ENCODE results near the gene MAB21L4.

Gene MAB21L4

DNA sequence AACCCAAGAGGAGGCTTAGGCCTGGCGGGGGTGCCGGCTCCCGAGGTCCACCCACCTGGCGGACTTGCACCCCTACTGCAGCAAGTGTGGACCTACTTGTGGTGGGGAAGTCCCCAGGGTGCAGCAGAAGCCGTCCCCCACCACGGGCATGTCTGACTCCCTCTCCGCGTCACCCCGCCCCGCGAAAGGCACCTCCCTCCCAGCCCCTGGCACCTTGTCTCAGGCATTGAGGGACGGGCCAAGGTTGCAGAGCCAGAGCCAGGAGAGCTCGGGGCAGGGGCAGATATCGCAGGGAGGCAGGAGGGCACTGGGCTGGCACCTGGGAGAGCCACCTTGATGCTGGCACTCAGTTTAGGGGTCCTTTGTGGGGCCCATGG is 29.2 kb upstream of the MAB21L4 start:
- DNase-seq (ENCODE audit: low spot score) = no peak

DNA sequence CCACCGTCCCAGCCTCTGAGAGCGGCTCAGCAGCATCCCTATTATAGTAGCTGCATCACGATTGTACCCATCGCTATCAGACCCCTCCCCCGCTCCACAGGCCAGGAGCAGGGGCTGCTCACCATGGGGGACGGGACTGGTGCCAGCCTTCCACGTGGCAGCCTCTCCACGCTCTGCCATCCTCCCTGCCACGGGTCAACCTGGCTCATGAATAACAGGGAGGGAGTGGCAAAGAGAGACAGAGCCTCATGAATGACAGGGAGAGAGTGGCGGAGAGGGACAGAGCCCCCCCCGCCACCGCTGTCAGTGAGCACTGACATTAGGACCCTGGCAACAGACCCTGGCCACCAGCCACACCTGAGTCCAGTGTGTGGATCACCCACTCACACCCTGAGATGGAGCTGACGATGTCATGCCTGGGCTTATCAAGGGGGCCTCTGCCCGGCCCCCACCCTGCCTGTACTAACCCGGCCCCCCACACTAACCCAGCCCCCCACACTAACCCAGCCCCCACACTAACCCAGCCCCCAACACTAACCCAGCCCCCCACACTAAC is 27.1 kb upstream of the MAB21L4 start:
- peak; percentile 32 for DNase-seq (ENCODE audit: low spot score)

DNA sequence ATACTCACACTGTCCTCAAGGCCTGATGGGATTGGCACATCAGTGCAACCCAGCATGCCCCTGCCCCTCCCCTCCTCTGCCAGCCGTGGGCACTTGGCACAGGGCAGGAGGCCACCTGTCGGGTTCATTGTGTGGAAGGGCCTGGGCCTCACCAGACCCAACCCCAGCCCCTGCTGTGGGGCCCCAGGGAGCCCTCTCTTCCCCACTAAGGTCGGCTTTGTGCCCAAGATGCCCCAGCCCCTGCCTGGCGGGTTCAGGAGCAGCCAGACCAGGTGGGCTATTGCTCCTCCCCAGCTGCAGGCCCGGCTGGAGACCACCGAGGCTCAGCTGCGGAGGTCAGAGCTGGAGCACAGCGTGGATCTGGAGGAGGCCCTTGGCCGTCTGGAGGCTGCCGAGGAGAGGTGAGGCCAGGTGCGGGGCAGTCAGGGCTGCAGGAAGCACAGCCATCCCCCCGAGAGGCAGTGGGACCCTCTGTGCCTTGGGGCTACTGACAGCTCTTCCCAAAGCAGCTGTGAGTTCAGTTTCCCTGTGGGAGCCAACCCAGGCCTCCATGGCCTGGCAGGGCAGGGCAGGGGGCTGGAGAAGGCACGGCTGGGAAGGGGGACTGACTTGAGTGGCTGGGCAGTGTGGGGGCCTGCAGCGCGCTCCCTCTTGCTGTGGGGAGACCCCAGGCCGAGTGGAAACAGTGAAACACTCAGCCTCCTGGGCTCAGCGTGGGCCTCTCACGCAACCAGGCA is 26.5 kb upstream of the MAB21L4 start:
- no peak for DNase-seq (ENCODE audit: low spot score)

DNA sequence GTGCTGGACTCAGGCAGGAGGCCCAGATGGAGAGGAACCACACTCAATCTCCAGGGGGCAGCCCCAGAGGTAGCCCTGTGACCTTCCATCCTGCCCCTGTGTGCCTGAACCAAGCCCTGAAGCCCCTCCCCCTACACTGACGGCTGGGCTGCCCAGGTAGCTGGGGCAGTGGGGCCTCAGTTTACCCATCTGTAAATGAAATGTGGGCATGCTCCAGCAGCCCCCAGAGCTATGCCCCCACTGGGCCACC is 26.0 kb upstream of the MAB21L4 start:
- DNase-seq (ENCODE audit: low spot score) = no peak

DNA sequence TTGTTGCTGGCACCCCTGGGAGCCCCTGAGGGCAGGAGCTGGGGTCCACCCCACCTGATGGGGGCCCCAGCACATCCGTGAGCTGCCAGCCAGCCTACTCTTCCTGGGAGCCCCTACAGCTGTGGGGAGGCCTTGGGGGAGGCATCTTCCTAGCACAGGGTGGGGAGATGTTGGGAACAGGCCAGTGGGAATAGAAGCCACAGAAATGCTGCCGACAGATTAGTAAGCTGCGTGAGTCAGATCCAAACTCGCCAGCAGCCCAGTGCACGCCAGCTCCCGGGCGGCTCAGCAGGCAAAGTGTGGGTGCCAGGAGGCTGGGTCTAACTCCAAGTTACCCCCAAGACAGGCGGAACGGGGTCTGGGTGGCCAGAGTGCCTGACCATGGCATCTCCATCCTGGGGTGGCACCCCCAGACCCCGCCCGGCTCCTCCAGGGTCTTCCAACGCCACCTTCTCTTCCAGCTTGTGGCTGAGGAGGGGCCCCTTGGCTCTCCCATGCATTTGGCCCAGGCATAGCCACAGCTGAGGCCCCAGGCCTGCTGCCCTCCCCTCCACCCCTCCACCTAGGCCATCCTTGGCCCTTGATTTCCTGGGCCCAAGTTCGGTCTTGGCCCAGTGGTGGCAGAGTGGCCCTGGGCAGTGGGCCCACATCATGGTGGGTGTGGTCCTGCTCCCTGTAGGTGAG is 25.5 kb upstream of the MAB21L4 start:
- no peak for DNase-seq (ENCODE audit: low spot score)

DNA sequence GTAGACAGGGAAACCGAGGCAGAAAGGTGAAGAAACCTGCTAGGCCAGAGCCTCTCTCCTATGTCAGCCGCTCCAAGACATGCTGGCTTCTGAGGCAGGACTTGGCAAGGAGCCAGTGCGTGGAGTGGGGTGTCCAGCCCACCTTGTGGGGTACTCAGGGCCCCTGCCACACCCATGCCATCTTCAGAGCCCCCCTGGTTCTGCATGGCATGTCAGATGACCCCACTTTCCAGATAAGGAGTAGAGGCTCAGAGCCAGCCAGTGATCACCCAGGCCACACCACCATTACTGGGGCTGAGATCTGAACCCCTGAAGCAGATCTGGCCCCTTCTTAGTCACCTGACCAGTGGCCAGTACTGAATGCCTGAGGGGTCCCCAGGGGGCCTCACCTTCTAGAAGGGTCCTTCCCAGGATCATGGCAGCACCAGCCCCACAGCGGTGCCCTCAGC is 24.9 kb upstream of the MAB21L4 start:
- DNase-seq (ENCODE audit: low spot score) = no peak

DNA sequence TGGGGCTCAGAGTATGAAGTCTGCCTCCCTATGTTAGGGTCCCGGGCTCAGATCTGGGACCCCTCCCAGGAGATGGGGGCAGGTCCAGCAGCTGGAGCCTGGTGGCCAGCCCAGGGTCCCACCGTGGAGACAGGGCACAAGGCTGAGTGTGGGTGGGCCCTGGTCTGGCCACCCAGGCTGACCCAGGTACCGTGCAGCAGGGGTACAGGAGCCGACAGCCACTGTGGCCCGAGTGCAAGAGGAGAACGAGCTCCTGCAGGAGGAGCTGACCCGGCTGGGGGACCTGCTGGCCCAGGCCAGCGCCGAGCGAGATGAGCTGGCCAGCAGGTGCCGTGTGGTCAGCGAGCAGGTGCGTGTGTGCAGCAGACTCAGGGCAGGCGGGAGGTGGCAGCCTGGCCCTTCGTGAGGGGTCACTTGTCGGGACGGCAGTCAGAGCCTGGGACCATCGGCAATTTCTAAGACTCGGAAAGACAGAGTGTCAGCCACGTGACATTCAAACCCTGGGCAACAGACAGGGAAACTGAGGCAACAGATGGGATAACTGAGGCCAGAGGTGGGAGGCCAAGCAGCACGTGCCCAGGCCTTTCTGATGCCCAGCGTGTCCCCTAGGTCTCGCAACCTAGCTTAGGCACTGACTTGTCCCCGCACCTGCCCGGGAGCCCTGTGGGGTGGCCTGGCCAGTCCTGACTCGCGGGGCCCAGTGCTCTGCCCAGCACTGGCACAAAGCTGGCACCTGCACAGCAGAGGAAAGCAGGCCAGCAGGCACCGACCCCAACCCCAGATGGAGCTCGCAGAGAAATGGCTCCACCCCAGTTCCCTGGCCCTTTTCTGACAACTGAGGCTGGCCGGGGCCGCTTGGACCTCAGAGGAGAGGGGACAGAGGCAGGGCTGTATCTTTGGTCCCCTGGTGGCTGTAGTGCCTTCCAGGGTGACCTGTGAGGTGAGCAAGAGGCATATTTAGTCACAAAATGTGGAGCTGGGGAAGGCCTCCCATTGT is 24.1 kb upstream of the MAB21L4 start:
- DNase-seq (ENCODE audit: low spot score) = no peak

DNA sequence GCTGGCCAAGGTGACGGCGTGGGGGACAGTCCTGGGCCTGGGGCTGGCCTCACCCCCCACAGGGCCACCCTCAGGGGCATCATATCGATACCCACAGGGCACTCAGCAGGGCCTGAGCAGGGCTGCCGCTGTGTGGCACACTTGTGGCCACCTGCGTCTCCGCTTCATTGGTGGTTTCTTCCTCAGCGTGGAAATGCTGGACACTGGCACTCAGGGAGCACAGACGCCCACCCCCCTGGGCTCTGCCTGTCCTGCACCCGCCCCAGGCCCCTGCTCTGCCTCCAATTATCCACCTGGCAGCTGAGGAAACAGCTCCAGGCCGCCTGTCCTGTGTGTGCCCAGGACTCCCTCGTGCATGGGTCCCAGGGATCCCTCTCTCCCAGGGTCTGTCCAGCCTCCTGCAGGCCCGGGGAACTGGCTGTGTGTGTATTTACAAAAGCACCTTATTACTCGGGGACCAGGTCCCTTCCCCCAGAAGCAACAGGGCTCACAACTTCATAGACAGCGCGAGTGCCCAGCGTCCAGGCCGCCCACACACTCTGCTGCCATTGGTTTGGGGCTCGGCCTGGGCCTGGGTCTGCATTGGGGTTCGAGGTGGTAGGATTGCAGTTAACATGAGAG is 23.3 kb upstream of the MAB21L4 start:
- DNase-seq (ENCODE audit: low spot score) = no peak

DNA sequence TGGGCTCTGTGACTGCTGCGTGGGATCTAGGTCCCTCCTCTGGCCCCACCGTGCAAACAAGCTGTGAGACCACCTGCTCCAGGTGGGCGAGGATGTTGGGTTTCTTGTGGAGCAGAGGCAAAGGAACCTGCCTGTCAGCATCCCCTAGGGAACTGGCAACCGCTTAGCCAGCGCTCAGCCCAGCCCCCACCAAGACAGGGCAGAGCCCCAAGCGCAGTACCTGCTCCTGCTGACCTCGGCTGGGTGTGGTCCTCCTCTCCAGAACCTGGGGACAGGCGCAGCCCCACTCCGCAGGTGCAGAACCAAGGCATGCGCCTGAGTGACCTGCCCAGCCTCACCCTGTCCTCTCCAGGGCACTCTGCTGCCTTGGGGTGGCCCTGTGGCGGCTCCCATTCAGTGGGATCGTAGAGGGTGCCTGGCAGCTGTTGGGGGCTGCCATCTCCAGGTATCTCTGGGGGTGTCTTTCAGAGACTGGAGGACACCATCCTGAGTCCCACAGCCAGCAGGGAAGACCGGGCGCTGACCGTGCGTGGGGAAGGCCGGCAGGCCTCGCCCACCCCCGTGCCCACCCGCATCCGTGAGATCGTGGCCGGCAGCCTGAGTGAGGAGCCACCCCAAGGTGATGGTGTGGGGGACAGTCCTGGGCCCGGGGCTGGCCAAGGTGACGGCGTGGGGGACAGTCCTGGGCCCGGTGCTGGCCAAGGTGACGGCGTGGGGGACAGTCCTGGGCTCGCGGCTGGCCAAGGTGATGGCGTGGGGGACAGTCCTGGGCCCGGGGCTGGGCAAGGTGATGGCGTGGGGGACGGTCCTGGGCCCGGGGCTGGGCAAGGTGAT is 22.5 kb upstream of the MAB21L4 start:
- no peak for DNase-seq (ENCODE audit: low spot score)

DNA sequence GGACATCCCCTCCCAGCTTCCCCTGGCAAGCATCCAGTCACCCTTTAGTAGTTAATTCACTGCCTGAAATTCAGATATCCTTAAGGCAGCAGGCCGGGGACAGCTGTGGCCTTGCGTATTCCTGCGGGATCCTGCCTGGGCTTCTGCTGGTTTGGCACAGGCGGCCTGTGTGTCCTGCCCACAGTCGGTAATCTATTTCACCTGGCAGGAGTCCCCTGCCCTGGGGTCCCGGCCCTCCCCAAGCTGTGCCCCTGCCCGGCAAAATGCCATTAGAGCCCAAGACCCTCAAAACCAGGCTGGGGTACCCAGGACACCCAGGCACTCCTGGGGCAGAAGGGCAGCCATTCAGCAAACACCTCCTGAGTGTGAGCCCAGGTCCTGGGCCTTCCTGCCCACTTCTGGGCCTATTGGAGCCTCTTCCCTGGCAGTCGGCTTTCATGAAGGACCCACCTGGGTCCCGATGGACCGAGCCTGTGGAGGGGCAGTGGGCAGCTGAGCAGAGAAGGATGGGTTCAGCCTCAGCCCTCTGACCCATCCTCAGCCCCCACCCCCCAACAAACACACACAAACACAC is 21.8 kb upstream of the MAB21L4 start:
- DNase-seq (ENCODE audit: low spot score) = no peak

DNA sequence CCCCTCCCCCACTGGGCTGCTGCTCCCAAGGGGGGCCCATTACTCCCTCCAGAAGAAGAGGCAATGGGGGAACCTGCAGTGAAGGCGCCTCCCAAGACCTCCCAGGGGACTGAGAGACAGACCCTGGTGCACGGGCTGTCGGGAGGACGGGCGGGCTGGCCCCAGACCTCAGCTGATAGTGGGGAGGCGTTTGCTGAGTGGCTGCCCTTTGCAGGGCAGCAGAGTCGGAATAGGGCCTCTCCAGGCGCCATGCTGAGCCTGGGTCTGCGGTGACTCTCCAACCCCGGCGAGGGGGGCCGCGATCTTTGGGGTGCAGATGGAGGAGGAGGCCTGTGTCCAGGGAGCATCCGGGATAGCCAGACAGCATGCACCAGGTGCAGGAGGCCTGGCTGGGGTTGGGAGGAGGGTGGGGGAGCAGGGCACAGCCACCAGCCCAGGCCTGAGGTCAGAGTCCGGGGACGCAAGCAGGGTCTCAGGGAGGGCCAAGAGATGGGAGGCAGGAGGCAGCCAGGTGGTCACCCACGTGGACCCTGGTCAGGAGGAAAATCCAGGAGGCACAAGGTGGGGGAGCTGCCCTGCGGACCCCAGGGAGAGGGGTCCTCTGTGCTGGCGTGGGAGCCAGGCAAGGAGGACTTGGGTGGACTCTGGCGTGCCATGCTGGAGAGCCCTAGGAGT is 21.2 kb upstream of the MAB21L4 start:
- DNase-seq (ENCODE audit: low spot score) = no peak

DNA sequence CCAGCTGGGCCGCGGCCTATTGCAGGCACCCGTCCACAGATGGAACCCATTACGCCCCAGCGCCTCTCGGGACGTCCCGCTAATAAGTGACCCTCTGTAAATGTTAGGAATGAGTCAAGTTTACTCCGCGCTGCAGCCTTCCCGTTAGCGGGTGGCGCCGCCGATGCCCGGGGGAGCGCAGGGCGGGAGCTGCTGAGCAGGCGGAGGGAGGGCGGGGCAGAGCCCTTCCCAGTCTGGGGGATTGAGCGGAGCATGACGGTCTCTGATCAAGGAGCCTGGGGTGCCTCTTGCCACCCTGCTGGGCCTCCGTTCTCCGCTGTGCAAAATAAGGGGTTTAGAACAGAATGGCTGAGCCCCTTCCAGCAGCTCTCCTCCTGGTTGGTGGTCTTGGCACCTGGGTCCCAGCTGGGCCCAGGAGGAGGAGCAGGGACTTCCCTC is 20.6 kb upstream of the MAB21L4 start:
- no peak for DNase-seq (ENCODE audit: low spot score)

DNA sequence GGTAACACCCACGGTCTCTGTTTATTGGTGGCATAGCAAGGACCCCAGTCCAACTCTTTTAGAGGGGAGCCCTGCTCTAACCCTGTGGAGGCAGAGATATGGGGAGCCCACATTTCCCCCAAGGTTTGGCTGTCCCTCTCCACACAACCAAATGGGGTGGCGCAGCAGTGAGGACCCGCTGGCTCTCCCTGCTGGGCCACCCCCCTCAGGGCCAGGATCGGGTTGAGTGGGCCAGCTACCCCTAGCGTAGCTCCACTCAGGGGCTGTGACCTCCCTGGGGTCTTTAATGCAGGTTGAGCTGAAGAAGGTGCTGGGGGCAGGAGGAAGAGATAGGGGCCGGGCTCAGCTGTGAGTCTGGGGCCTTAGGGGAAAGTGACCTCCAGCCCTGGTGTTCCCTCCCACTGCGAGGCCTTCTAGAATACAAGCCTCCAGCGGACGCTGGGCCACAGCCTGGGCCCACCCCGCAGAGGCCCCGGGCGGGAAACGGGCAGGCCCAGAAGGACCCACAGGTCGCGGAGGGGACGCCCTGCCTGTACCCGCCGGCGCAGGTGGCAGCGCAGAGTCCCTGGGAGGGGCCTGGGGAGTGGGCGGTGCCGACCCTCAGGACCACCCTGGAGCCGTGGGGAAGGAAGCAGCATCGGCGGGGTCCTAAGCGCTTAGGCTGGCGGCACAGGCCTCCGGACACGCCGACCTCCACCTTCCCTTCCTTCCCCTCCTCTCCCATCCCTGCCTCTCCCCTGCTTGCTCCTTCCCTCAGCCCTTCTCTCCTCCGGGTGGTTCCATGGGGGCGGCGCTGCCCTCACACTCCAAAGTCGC is 19.8 kb upstream of the MAB21L4 start:
- no peak for DNase-seq (ENCODE audit: low spot score)

DNA sequence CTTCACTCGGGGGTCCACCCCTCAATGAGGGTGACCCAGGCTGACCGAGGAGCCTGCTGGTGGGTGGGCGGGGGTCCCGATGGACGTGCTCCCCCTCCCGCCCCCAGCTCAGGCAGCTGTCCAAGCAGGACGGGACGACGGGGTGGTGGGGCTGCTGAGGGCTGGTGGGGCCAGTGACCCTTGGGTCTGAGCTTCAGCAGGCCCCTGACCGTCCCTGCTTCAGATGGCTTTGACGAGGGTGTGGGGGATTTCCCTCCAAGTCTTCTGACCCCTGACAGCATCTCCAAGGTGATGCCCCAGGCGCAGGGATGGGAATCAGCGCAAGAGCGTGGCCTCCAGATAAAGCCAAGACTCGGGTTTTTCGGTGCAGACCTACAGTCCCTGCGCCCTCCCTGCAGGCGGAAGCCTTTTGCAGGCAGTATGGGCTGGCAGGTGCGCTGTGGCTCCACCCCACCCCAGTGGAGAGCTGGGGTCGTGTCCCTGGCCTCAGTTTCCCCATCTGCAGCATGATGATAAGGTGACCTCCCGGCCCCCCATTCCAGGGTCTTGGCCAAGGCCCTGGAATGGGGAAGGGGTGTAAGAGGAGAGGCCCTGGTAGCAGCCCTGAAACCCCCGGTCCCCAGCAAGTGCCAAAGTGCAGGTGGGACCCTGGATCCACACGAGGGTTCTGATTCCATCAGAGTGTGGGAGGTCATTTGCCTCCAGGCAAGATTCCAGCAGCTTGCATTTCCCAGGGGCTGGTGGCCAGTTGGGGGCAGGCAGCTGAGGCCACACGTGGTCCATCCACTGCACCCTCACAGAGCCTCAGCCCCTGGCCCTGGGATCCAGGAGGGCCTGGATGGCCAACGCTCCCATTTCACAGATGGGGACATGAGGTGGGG is 18.9 kb upstream of the MAB21L4 start:
- no peak for DNase-seq (ENCODE audit: low spot score)

DNA sequence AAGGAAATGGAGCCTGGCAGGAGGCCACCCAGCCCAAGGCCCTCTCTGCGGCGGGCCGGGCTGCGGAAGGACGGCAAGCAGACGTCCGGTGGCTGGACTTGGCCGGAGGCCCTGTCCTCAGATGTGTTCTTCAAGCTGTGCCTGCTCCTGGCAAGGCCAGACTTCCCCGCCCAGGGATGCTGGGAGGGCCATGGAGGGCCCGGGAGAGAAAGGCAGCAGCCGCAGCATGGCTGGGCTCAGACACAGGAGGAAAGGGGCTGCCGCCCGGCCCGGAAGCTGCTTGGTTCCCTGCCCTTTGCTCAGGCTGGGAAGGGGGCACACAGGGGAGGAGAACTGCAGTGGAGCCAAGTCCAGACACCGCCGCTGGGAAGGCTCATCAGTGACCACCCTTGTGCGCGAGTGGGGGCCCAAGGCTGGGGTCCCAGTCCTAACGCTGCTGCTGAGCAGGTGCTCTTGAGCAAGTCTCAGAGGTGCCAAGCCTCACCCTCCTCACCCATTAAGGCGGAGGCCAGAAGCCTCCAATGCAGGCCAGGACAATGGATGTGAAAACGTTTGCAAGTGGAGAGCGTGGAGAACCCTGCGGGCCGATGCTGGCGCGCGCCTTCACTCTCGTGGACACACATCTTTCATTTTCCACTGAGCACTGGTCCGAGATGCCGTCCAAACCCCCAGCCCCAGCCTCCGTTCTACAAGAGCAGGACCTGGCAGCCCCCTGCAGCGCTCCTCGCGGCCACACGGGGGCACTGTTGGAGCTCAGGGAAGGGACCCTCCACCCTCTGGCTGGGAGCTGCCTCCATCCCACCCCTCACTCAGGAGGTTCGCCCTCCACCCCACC is 18.1 kb upstream of the MAB21L4 start:
- peak; percentile 83 for DNase-seq (ENCODE audit: low spot score)

DNA sequence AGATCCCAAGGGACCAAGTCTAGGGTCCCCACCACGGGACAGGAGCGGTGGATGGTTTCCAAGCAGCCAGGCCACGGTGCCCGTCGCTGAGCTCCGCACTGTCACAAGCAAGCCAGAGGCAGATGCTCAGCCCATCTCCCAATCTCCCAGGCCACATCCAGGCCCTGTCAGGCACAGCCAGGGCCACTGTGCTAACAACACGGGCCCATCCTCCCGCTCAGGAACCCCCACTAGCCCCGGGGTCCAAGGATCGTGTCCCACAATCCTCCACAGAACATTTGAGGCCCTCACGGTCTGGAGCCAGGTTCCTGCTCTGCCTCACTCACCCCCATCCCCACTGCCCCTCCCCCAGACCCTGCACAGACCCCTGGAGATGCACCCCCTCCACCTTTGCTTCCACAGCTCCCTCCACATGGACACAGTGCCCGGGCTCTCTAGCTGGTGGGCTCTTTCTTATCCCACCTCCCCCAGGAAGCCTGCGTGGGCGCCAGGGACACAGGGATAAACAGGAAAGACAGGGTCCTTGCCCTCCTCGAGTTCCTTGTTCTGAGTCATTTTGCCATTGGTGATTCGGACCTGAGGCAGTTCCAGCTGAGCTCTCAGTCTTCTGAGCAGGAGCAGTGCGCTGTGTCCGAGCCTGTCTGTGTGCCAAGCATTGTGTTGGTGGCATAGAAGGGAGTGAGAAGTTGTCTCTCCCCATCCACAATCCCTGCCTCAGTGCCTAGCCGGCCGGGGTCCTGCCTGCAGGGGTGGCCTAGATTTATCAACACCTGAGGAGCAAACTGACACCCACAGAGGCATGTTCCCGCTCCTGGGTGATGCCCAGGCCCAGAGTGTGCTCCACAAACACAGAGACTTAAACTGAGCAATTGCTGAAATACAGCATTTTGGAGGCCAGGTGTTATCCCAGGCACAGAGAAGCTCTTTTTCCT is 17.2 kb upstream of the MAB21L4 start:
- no peak for DNase-seq (ENCODE audit: low spot score)
